SU-DHL-6 (cell line): ENCODE measurements around the gene TMEM232.

Source experiments
- H2AFZ ChIP-seq: fragments of 200-600 bp; sonication (generic); 2 replicates; pipeline ENCODE4 v1.6.1; 2014; ENCODE audit warnings: low read depth, mild to moderate bottlenecking, moderate library complexity, mixed read lengths, antibody characterized with exemption, low read length; ENCODE audit not compliant: severe bottlenecking
- H3F3A ChIP-seq: fragments of 200-600 bp; shearing (Covaris generic); 2 replicates; pipeline ENCODE4 v1.6.0; 2016; ENCODE audit warnings: antibody characterized with exemption, mild to moderate bottlenecking; ENCODE audit not compliant: insufficient read depth
- H3K27ac ChIP-seq: fragments of 200-600 bp; sonication (generic); 2 replicates; pipeline ENCODE4 v1.5.1; 2016; ENCODE audit warnings: low read depth, mild to moderate bottlenecking, low read length, moderate library complexity, mixed read lengths
- H3K27me3 ChIP-seq: fragments of 200-600 bp; sonication (generic), shearing (Covaris generic); 2 replicates; pipeline ENCODE4 v1.6.0; 2014; ENCODE audit warnings: mild to moderate bottlenecking, low read length
- H3K36me3 ChIP-seq: fragments of 200-600 bp; sonication (generic); 2 replicates; pipeline ENCODE4 v1.6.1; 2014; ENCODE audit warnings: mild to moderate bottlenecking, low read length, mixed read lengths
- H3K4me2 ChIP-seq: fragments of 300-600, 200-600 bp; shearing (Covaris generic), sonication (generic); 2 replicates; pipeline ENCODE4 v1.6.0; 2014; ENCODE audit warnings: low read length, low read depth, mild to moderate bottlenecking; ENCODE audit not compliant: poor library complexity, severe bottlenecking
- H3K4me3 ChIP-seq: fragments of 200-600 bp; sonication (generic); 2 replicates; pipeline ENCODE4 v1.5.1; 2014; ENCODE audit warnings: antibody characterized with exemption, low read length, mild to moderate bottlenecking, mixed read lengths; ENCODE audit not compliant: insufficient read depth, poor library complexity, severe bottlenecking
- H3K79me2 ChIP-seq: fragments of 200-600 bp; sonication (generic); 2 replicates; pipeline ENCODE4 v1.6.1; 2014; ENCODE audit warnings: mild to moderate bottlenecking, low read length, moderate library complexity; ENCODE audit not compliant: insufficient read depth
- H3K9ac ChIP-seq: fragments of 200-600 bp; sonication (generic); 2 replicates; pipeline ENCODE4 v1.7.0; 2014; ENCODE audit warnings: mild to moderate bottlenecking, low read length
- H3K9me2 ChIP-seq: fragments of 200-600 bp; sonication (generic); replicated peaks from 2 replicates; pipeline ENCODE4 v1.6.1; 2014; ENCODE audit warnings: low read length; ENCODE audit not compliant: insufficient read depth
- H3K9me3 ChIP-seq: fragments of 200-600 bp; sonication (generic); 2 replicates; pipeline ENCODE4 v1.6.1; 2014; ENCODE audit warnings: low read length, mixed read lengths; ENCODE audit not compliant: insufficient read depth
- H4K20me1 ChIP-seq: fragments of 200-600 bp; sonication (generic); 2 replicates; pipeline ENCODE4 v1.6.1; 2014; ENCODE audit warnings: low read depth, mild to moderate bottlenecking, antibody characterized with exemption, low read length, moderate library complexity, mixed read lengths
- EZH2phosphoT487 ChIP-seq: fragments of 200-600 bp; sonication (generic), shearing (Covaris generic); conservative IDR thresholded peaks from 2 replicates; pipeline ENCODE4 v1.6.1; 2018; ENCODE audit warnings: mild to moderate bottlenecking, antibody characterized with exemption, low read length, moderate library complexity, mixed read lengths
- TF ChIP-seq, protein P1 (sequence below): fragments of 200-600 bp; sonication (generic); IDR thresholded peaks from one replicate; pipeline ENCODE4 v1.5.1; 2017; ENCODE audit warnings: antibody characterized with exemption, mild to moderate bottlenecking, low read length, moderate library complexity; ENCODE audit not compliant: insufficient read depth, poor library complexity, severe bottlenecking

Gene TMEM232

DNA sequence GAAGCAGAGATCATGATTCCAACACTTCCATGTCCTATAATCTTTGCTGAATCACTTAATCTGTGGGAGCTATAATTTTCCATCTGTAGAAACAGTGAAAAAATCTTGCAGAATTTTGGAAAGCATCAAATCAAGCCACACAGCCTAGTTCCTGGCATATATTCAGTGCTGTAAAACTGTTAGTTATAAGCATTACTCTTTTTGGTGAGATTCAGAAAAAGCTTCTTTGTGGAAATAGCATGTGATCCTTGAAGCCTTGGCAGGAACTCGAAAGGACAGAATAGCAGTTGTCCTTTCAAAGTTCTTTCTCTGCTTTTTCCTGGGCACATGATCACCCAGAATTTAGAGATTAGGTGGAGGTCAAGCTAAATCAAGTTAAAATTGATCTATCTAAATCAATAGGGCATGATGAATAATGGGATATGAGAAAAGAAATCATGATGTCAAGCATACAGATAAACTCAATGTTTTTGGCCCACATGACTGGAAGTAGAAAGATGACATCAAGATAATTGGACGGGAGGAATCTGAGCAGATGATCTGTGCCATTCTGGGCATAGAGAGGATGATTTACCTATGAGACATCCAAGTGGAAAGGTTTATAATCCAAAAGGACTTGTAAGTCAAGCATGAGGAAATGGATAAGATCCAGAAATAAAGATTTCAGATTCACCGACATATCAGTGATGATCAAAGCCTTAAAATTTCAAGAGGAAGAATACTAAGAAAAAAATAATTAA, 73.1 kb downstream of the TMEM232 start:
- no peaks in the 10 kb centered on the region for H3K9me3 ChIP-seq
- H3K79me2 ChIP-seq, result no peaks in the 10 kb centered on the region
- no peaks in the 10 kb centered on the region for H4K20me1 ChIP-seq
- H3K4me2 ChIP-seq, result no peak overlapping the region
- H3K27ac ChIP-seq, result no peak overlapping the region
- H3K4me3 ChIP-seq, result no peak overlapping the region
- TF ChIP-seq EZH2phosphoT487, result no peak
- TF ChIP-seq, protein P1, sequence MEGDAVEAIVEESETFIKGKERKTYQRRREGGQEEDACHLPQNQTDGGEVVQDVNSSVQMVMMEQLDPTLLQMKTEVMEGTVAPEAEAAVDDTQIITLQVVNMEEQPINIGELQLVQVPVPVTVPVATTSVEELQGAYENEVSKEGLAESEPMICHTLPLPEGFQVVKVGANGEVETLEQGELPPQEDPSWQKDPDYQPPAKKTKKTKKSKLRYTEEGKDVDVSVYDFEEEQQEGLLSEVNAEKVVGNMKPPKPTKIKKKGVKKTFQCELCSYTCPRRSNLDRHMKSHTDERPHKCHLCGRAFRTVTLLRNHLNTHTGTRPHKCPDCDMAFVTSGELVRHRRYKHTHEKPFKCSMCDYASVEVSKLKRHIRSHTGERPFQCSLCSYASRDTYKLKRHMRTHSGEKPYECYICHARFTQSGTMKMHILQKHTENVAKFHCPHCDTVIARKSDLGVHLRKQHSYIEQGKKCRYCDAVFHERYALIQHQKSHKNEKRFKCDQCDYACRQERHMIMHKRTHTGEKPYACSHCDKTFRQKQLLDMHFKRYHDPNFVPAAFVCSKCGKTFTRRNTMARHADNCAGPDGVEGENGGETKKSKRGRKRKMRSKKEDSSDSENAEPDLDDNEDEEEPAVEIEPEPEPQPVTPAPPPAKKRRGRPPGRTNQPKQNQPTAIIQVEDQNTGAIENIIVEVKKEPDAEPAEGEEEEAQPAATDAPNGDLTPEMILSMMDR, result no peak
- no peaks in the 10 kb centered on the region for H3K36me3 ChIP-seq
- no peaks in the 10 kb centered on the region for H3K27me3 ChIP-seq
- no peaks in the 10 kb centered on the region for H3F3A ChIP-seq
- no peak overlapping the region for H2AFZ ChIP-seq
- H3K9me2 ChIP-seq, result no peaks in the 10 kb centered on the region
- no peak overlapping the region for H3K9ac ChIP-seq

DNA sequence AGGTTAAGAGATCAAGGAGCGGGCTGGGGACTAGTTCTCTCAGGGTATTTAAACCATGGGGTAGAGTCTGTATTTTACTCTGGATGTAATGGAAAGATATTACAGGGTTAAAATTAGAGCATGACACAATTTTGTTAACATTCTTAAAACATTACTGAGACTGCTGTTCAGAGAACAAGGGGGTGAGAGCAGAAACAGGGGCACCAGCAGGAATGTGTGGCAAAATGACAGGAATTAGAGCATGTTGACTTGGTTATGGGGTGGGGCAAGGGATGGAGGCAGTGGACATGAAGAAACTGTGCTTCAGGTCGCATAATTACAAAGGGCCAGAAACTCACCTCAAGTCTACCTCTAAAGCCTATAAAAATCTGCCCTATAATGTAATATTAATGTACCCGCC, 75.0 kb downstream of the TMEM232 start:
- H3K27ac ChIP-seq, result no peak overlapping the region
- H2AFZ ChIP-seq, result no peak overlapping the region
- H3K27me3 ChIP-seq, result no peaks in the 10 kb centered on the region
- no peaks in the 10 kb centered on the region for H3K9me3 ChIP-seq
- TF ChIP-seq EZH2phosphoT487, result no peak
- TF ChIP-seq, protein P1, result no peak
- H3K9me2 ChIP-seq, result no peaks in the 10 kb centered on the region
- H4K20me1 ChIP-seq, result no peaks in the 10 kb centered on the region
- H3K36me3 ChIP-seq, result no peaks in the 10 kb centered on the region
- H3K4me3 ChIP-seq, result no peak overlapping the region
- no peak overlapping the region for H3K4me2 ChIP-seq
- H3K9ac ChIP-seq, result no peak overlapping the region
- no peaks in the 10 kb centered on the region for H3F3A ChIP-seq
- H3K79me2 ChIP-seq, result no peaks in the 10 kb centered on the region

DNA sequence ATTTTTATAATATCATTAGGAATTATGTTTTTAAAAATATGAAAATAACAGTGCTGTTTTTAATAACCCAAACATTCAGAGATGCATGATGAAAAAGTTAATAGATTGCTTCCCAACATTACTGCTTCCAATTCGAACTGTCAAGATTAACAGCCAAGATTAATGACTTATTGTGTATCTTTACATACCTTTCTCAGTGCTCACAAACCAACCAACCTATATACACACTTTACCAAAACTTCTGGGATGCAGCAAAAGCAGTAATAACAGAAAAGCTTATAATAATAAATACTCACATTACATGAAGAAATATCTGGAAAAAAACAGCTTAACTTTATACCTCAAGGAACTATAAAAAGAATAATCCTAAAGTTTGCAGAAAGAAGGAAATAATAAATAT, 82.1 kb downstream of the TMEM232 start:
- H2AFZ ChIP-seq, result no peak overlapping the region
- no peaks in the 10 kb centered on the region for H3K36me3 ChIP-seq
- no peaks in the 10 kb centered on the region for H3K9me3 ChIP-seq
- no peak overlapping the region for H3K4me2 ChIP-seq
- no peaks in the 10 kb centered on the region for H3F3A ChIP-seq
- no peak overlapping the region for H3K9ac ChIP-seq
- no peak overlapping the region for H3K4me3 ChIP-seq
- no peaks in the 10 kb centered on the region for H3K27me3 ChIP-seq
- H3K27ac ChIP-seq, result no peak overlapping the region
- H3K9me2 ChIP-seq, result no peaks in the 10 kb centered on the region
- H3K79me2 ChIP-seq, result no peaks in the 10 kb centered on the region
- TF ChIP-seq, protein P1, result no peak
- no peak for TF ChIP-seq EZH2phosphoT487
- no peaks in the 10 kb centered on the region for H4K20me1 ChIP-seq
